HCT116 (cell line): ENCODE measurements around the gene FAM53A. TPM values are rescaled to one million over a fixed set of nuclear protein-coding genes. Genes with fewer than 3 reads are reported as not detected.

ENCODE experiments used
- ATAC-seq: fragments of 200-7000 bp; cut with Tn5 transposase; 2 replicates; pipeline ENCODE4 v1.9.1; 2020; ENCODE audit warnings: mild to moderate bottlenecking, moderate library complexity
- BruUV-seq: library from RNA; stranded (reverse); fragments of 400-500 nt; replicated peaks from 2 replicates; lab custom pipeline; 2021; lab: Mats Ljungman, UMichigan
- CTCF ChIA-PET: fragments of 300-600 bp; sonication (Branson Sonifier 250); formaldehyde crosslinking; loops from one replicate; lab custom pipeline; 2021; ENCODE audit warnings: antibody characterized with exemption; lab: Charles Lee
- POLR2A ChIA-PET: fragments of 300-600, 350-600 bp; sonication (Branson Sonifier 250); formaldehyde crosslinking; loops from one replicate; lab custom pipeline; 2021; ENCODE audit warnings: antibody characterized with exemption; lab: Charles Lee
- RAD21 ChIA-PET, 2 experiments: fragments of 300-600 bp; sonication (Branson Sonifier 250); formaldehyde crosslinking; loops; one replicate each; lab custom pipeline; 2023; ENCODE audit warnings: low total read pairs in 2 of 2; ENCODE audit not compliant: uncharacterized antibody in 2 of 2, unreplicated experiment in 2 of 2, low non-redundant PET in 1 of 2; lab: Charles Lee
- DNase-seq: peaks from one replicate; pipeline ENCODE4 v3.0.0-alpha.2; 2010; ENCODE audit warnings: low read depth, low spot score
- H2AFZ ChIP-seq: fragments of 200-600 bp; shearing (Covaris generic), sonication (generic); 2 replicates; pipeline ENCODE4 v1.6.1; 2017; ENCODE audit warnings: low read depth, mixed run types, mixed read lengths, antibody characterized with exemption, low read length; ENCODE audit not compliant: poor library complexity, severe bottlenecking
- H3K27ac ChIP-seq: 2 replicates; pipeline ENCODE4 v1.5.1; 2012; ENCODE audit warnings: low read depth, low read length
- H3K27me3 ChIP-seq: fragments of 200-600 bp; sonication (generic); 2 replicates; pipeline ENCODE4 v1.6.1; 2016; ENCODE audit warnings: mixed run types, low read length, mixed read lengths; ENCODE audit not compliant: insufficient read depth
- H3K36me3 ChIP-seq, 2 experiments: fragments of 200-500 bp in 1 of 2; fragments of 200-600 bp in 1 of 2; sonication (Bioruptor generic) in 1 of 2; sonication (generic) in 1 of 2; 2 replicates each; pipeline versions ENCODE4 v1.5.1 to v1.6.1; 2014 to 2016; ENCODE audit warnings: low read length in 2 of 2, inconsistent platforms in 1 of 2, mixed read lengths in 1 of 2, mixed run types in 1 of 2; ENCODE audit not compliant: insufficient read depth in 2 of 2, control insufficient read depth in 1 of 2
- H3K4me1 ChIP-seq, 2 experiments: fragments of 200-600 bp in 1 of 2; sonication (generic) in 1 of 2; 2 replicates each; pipeline versions ENCODE4 v1.5.1 to v1.6.1; 2012 to 2017; ENCODE audit warnings: low read length in 2 of 2, inconsistent platforms in 1 of 2, mild to moderate bottlenecking in 1 of 2, mixed read lengths in 1 of 2, mixed run types in 1 of 2, moderate library complexity in 1 of 2; ENCODE audit not compliant: insufficient read depth in 2 of 2, control insufficient read depth in 1 of 2
- H3K4me2 ChIP-seq: fragments of 200-600 bp; sonication (generic); 2 replicates; pipeline ENCODE4 v1.6.1; 2017; ENCODE audit warnings: mixed run types, low read length, mixed read lengths
- H3K4me3 ChIP-seq, 2 experiments: fragments of 200-600 bp in 1 of 2; sonication (generic) in 1 of 2; replicated peaks in 1 of 2; 2 replicates each; pipeline ENCODE4 v1.5.1; 2011 to 2016; ENCODE audit warnings: low read length in 2 of 2, control low read depth in 1 of 2, low read depth in 1 of 2, mild to moderate bottlenecking in 1 of 2, mixed read lengths in 1 of 2, mixed run types in 1 of 2
- H3K79me2 ChIP-seq: fragments of 200-600 bp; sonication (generic); 2 replicates; pipeline ENCODE4 v1.6.1; 2017; ENCODE audit warnings: mild to moderate bottlenecking, mixed run types, low read length, moderate library complexity, mixed read lengths; ENCODE audit not compliant: insufficient read depth
- H3K9ac ChIP-seq: fragments of 200-600 bp; sonication (generic); 2 replicates; pipeline ENCODE4 v1.6.1; 2016; ENCODE audit warnings: low read length, mixed read lengths
- H3K9me2 ChIP-seq: fragments of 200-600 bp; sonication (generic), shearing (Covaris generic); 2 replicates; pipeline ENCODE4 v1.6.1; 2017; ENCODE audit warnings: mixed run types, mild to moderate bottlenecking, moderate library complexity; ENCODE audit not compliant: insufficient read depth
- H3K9me3 ChIP-seq, 2 experiments: fragments of 200-500 bp in 1 of 2; fragments of 200-600 bp in 1 of 2; sonication (Bioruptor generic) in 1 of 2; sonication (generic) in 1 of 2; 2 replicates each; pipeline ENCODE4 v1.6.1; 2014 to 2017; ENCODE audit warnings: low read length in 2 of 2, mixed read lengths in 2 of 2, inconsistent platforms in 1 of 2, low read depth in 1 of 2, mild to moderate bottlenecking in 1 of 2, mixed run types in 1 of 2, moderate library complexity in 1 of 2; ENCODE audit not compliant: control insufficient read depth in 1 of 2, insufficient read depth in 1 of 2
- H4K20me1 ChIP-seq: fragments of 200-600 bp; sonication (generic), shearing (Covaris generic); 2 replicates; pipeline ENCODE4 v1.6.1; 2017; ENCODE audit warnings: mixed run types, mild to moderate bottlenecking, moderate library complexity; ENCODE audit not compliant: insufficient read depth
- CBX3 ChIP-seq: IDR thresholded peaks from 2 replicates; pipeline ENCODE4 v1.6.1; 2012; ENCODE audit warnings: low read depth
- CEBPB ChIP-seq: IDR thresholded peaks from 2 replicates; pipeline ENCODE4 v1.6.1; 2012; ENCODE audit warnings: low read depth
- CTCF ChIP-seq, 3 experiments: fragments of 200-600 bp in 1 of 3; sonication (generic) in 1 of 3; IDR thresholded peaks in 2 of 3; conservative IDR thresholded peaks in 1 of 3; 2 replicates each; pipeline ENCODE4 v1.5.1; 2012 to 2017; ENCODE audit warnings: low read depth in 2 of 3, low read length in 2 of 3, antibody characterized with exemption in 1 of 3, borderline replicate concordance in 1 of 3, control low read depth in 1 of 3, mild to moderate bottlenecking in 1 of 3, mixed read lengths in 1 of 3, mixed run types in 1 of 3, moderate library complexity in 1 of 3; ENCODE audit not compliant: insufficient read depth in 1 of 3
- EGR1 ChIP-seq: IDR thresholded peaks from 2 replicates; pipeline ENCODE4 v1.6.1; 2012; ENCODE audit warnings: low read depth
- EZH2 ChIP-seq: fragments of 200-600 bp; sonication (generic); IDR thresholded peaks from 2 replicates; pipeline ENCODE4 v1.6.1; 2017; ENCODE audit warnings: antibody characterized with exemption, mixed run types
- EZH2phosphoT487 ChIP-seq: fragments of 200-600 bp; IDR thresholded peaks from 2 replicates; pipeline ENCODE4 v1.6.1; 2018; ENCODE audit warnings: antibody characterized with exemption, borderline replicate concordance
- FOSL1 ChIP-seq: IDR thresholded peaks from 2 replicates; pipeline ENCODE4 v1.6.1; 2012; ENCODE audit warnings: low read depth
- POLR2A ChIP-seq: IDR thresholded peaks from 2 replicates; pipeline ENCODE4 v1.7.0; 2011; ENCODE audit warnings: borderline replicate concordance; ENCODE audit not compliant: insufficient read depth, insufficient read length; ENCODE audit errors: extremely low read depth
- POLR2AphosphoS5 ChIP-seq: IDR thresholded peaks from 2 replicates; pipeline ENCODE4 v1.6.1; 2011; ENCODE audit warnings: mild to moderate bottlenecking, low read depth, low read length, moderate library complexity
- RAD21 ChIP-seq: IDR thresholded peaks from 2 replicates; pipeline ENCODE4 v1.6.1; 2012; ENCODE audit warnings: low read depth, mild to moderate bottlenecking
- SP1 ChIP-seq: IDR thresholded peaks from 2 replicates; pipeline ENCODE4 v1.6.1; 2012; ENCODE audit warnings: low read depth
- TCF7L2 ChIP-seq: IDR thresholded peaks from 2 replicates; pipeline ENCODE4 v1.7.0; 2011; ENCODE audit warnings: borderline replicate concordance, inconsistent platforms; ENCODE audit not compliant: insufficient read depth, insufficient read length; ENCODE audit errors: extremely low read depth
- YY1 ChIP-seq: IDR thresholded peaks from 2 replicates; pipeline ENCODE4 v1.6.1; 2011; ENCODE audit warnings: low read length, low read depth, moderate library complexity, mild to moderate bottlenecking; ENCODE audit not compliant: insufficient replicate concordance; ENCODE audit errors: extremely low read depth
- ZNF274 ChIP-seq: fragments of 200-500 bp; sonication (Bioruptor generic); IDR thresholded peaks from 2 replicates; pipeline ENCODE4 v1.6.1; 2014; ENCODE audit warnings: mild to moderate bottlenecking, low read depth, low read length, inconsistent platforms
- intact Hi-C: fragments of 100-400 bp; cut with micrococcal nuclease; formaldehyde crosslinking; loops from 2 replicates; pipeline ENCODE4 v1.10.0; 2022
- total RNA-seq: library from RNA; stranded (reverse); gene quantifications from one replicate; pipeline ENCODE4 v1.2.1, GENCODE V29; 2021; ENCODE audit not compliant: unreplicated experiment

The FAM53A gene
- total RNA-seq, 1 experiment from 2014 or later, result 1.1 TPM

GRCh38 chr4:1639299-1639868 lies 44.7 kb downstream of the FAM53A start:
- RAD21 ChIA-PET, result no interaction called here
- Histone ChIP-seq H3K79me2 (no peaks in the 10 kb centered on the region), H3K27ac (no peak overlapping the region), H3K36me3 (no peaks in the 10 kb centered on the region), H3K4me3 (no peak overlapping the region), H3K9me3 (no peaks in the 10 kb centered on the region), H4K20me1 (no peaks in the 10 kb centered on the region), H3K9ac (no peak overlapping the region), H3K27me3 (no peaks in the 10 kb centered on the region), H2AFZ (no peak overlapping the region), H3K9me2 (no peaks in the 10 kb centered on the region), H3K4me2 (no peak overlapping the region), H3K4me1 (no peaks in the 10 kb centered on the region)
- CTCF ChIA-PET, result no interaction called here
- POLR2A ChIA-PET, result no interaction called here
- ATAC-seq (no peak), DNase-seq (no peak)
- TF ChIP-seq SP1, result no peak
- no peak for TF ChIP-seq RAD21
- TF ChIP-seq EZH2, result no peak
- no peak for TF ChIP-seq TCF7L2
- no peak for TF ChIP-seq POLR2A
- TF ChIP-seq POLR2AphosphoS5, result no peak
- TF ChIP-seq EZH2phosphoT487, result no peak
- TF ChIP-seq CEBPB, result no peak
- TF ChIP-seq EGR1, result no peak
- no peak for TF ChIP-seq CTCF (IDR thresholded peaks at IDR 0.05 in 2 of 3, conservative IDR thresholded peaks at IDR 0.05 in 1 of 3; ENCODE audit: borderline replicate concordance in 1 of 3, insufficient read depth in 1 of 3, low read depth in 2 of 3, low read length in 2 of 3)
- TF ChIP-seq FOSL1, result no peak
- TF ChIP-seq ZNF274, result no peak
- TF ChIP-seq YY1, result no peak
- TF ChIP-seq CBX3, result no peak
- no TSS peak for BruUV-seq
- intact Hi-C loops, result no loop called here
